Prostate gland (tissue), 2 donors: Measurements from ENCODE around the gene CES4A.

ENCODE experiments used
- CTCF ChIP-seq, 4 experiments: fragments of 200-600 bp in 2 of 4; fragments of 450-650 bp in 2 of 4; sonication (generic) in 2 of 4; IDR thresholded peaks; 1 replicate in 3 of 4; 2 replicates in 1 of 4; pipeline ENCODE4 v1.5.1; 2016 to 2019; ENCODE audit warnings: antibody characterized with exemption in 4 of 4, mild to moderate bottlenecking in 2 of 4, moderate library complexity in 2 of 4
- POLR2AphosphoS5 ChIP-seq: sonication (generic); formaldehyde crosslinking; IDR thresholded peaks from one replicate; pipeline ENCODE4 v1.6.1; 2017; ENCODE audit warnings: antibody characterized with exemption

GRCh38 chr16:67019171-67019570, 30.8 kb downstream of the CES4A start:
- TF ChIP-seq CTCF (IDR thresholded peaks at IDR 0.05) (no peak), POLR2AphosphoS5 (no peak)
